ENCODE data around the gene ECM1. TPM values are rescaled to one million over a fixed set of nuclear protein-coding genes. Genes with fewer than 3 reads are reported as not detected.

The ECM1 gene
- total and polyA plus RNA-seq, 2 experiments from 2014 or later, result 0.74 to 1.1 TPM

GRCh38 chr1:150536836-150537731 is 29.2 kb downstream of the ECM1 start:
- H2AFZ ChIP-seq, result peak overlapping the region; percentile 13
- ATAC-seq (no peak), DNase-seq (ENCODE audit: low spot score) (no peak)
- H3K36me3 Mint-ChIP-seq (ENCODE audit: low read depth), result no peaks in the 10 kb centered on the region
- H3K36me3 ChIP-seq (ENCODE audit: insufficient read depth), result no peaks in the 10 kb centered on the region
- peaks cover 9% of the 10 kb centered on the region for H3K27me3 Mint-ChIP-seq (ENCODE audit: insufficient read depth, low read depth, poor library complexity)
- no peaks in the 10 kb centered on the region for H3K79me2 ChIP-seq (replicated peaks; ENCODE audit: insufficient read depth)
- H3K4me1 ChIP-seq (ENCODE audit: insufficient read depth), result peaks cover 7% of the 10 kb centered on the region; the same call in 1 of the 2 replicates
- no peak overlapping the region for H3K4me2 ChIP-seq
- H3K4me3 Mint-ChIP-seq, result no peak overlapping the region
- peaks cover 28% of the 10 kb centered on the region for H3K4me1 Mint-ChIP-seq
- no peak overlapping the region for H3K27ac ChIP-seq (ENCODE audit: low read depth)
- TF ChIP-seq ZNF114 (CRISPR knock-in tag; IDR thresholded peaks at IDR 0.05), result no peak
- no peak for TF ChIP-seq EZH2phosphoT487 (IDR thresholded peaks at IDR 0.05; ENCODE audit: unreplicated experiment)
- no peak for TF ChIP-seq REST (IDR thresholded peaks at IDR 0.05; ENCODE audit: unreplicated experiment)
- TF ChIP-seq POLR2AphosphoS5 (IDR thresholded peaks at IDR 0.05; ENCODE audit: low read depth), result no peak
- no peak for TF ChIP-seq NANOG (IDR thresholded peaks at IDR 0.05; ENCODE audit: borderline replicate concordance)
- TF ChIP-seq ZNF462 (CRISPR knock-in tag; IDR thresholded peaks at IDR 0.05), result no peak
- TF ChIP-seq CREB1 (CRISPR knock-in tag; IDR thresholded peaks at IDR 0.05; ENCODE audit: low read depth), result no peak
- TF ChIP-seq STAT1 (IDR thresholded peaks at IDR 0.05; ENCODE audit: unreplicated experiment), result no peak
- TF ChIP-seq CTCF (conservative IDR thresholded peaks at IDR 0.05; ENCODE audit: low read depth in 2 of 2), result no peak
- no peak for TF ChIP-seq JUNB (IDR thresholded peaks at IDR 0.05; ENCODE audit: unreplicated experiment)
- no peak for TF ChIP-seq ZNF331 (CRISPR knock-in tag; IDR thresholded peaks at IDR 0.05; ENCODE audit: low read depth)
- TF ChIP-seq ETS1 (IDR thresholded peaks at IDR 0.05), result no peak
- TF ChIP-seq EZH2 (IDR thresholded peaks at IDR 0.05; ENCODE audit: low read depth, unreplicated experiment), result no peak
- H3K4me3 ChIP-seq, result no peak overlapping the region
- no peaks in the 10 kb centered on the region for H3K9me2 ChIP-seq (ENCODE audit: insufficient read depth)
- H3K9me3 Mint-ChIP-seq, result no peaks in the 10 kb centered on the region
- no peaks in the 10 kb centered on the region for H3K27me3 ChIP-seq (ENCODE audit: insufficient read depth)
- peak overlapping the region; percentile 84; the same call in 1 of the 2 replicates for H3K27ac Mint-ChIP-seq
- H4K20me1 ChIP-seq (replicated peaks; ENCODE audit: insufficient read depth), result no peaks in the 10 kb centered on the region
- H3F3A ChIP-seq (replicated peaks; ENCODE audit: low read depth), result peaks cover 6% of the 10 kb centered on the region; the same call in 1 of the 2 replicates
